K562 (cell line): ENCODE data around the gene PARD3B. TPM values are rescaled to one million over a fixed set of nuclear protein-coding genes. Genes with fewer than 3 reads are reported as not detected.

ENCODE experiments used
- ATAC-seq: fragments of 200-7000 bp; cut with Tn5 transposase; 3 replicates; pipeline ENCODE4 v1.9.1; 2020; ENCODE audit warnings: moderate library complexity
- BruUV-seq: library from RNA; stranded (reverse); fragments of 400-500 nt; replicated peaks from 2 replicates; lab custom pipeline; 2021; lab: Mats Ljungman, UMichigan
- CTCF ChIA-PET: fragments of 300-600 bp; formaldehyde crosslinking; extraction: SDS; loops from one replicate; lab custom pipeline; 2021; ENCODE audit warnings: low intra/inter-chr PET ratio; lab: Yijun Ruan, JAX
- POLR2A ChIA-PET: fragments of 300-600, 350-650 bp; sonication (Branson Sonifier 250); formaldehyde crosslinking; extraction: SDS; loops from one replicate; lab custom pipeline; 2021; ENCODE audit warnings: antibody characterized with exemption, inconsistent platforms; lab: Yijun Ruan, JAX
- DNase-seq, 4 experiments: peaks; one replicate each; pipeline versions ENCODE4 v3.0.0 to v3.0.0-alpha.2; 2011 to 2018; ENCODE audit warnings: low spot score in 3 of 4, mixed read lengths in 3 of 4; ENCODE audit errors: extremely low read depth in 1 of 4
- FAIRE-seq: peaks from 2 replicates; lab custom pipeline; 2011; peaks lifted over from hg19 to GRCh38; lab: Jason Lieb, UNC
- H2AFZ ChIP-seq: 2 replicates; pipeline ENCODE4 v1.6.0; 2011; ENCODE audit warnings: low read depth, low read length, control low read depth, inconsistent platforms
- H3K27ac ChIP-seq: fragments of 200-600 bp; 3 replicates; pipeline ENCODE4 v1.8.0; 2011; ENCODE audit warnings: low read depth, mild to moderate bottlenecking, control low read depth, inconsistent platforms, low read length, moderate library complexity, mixed read lengths; ENCODE audit errors: extremely low read depth
- H3K27me3 ChIP-seq, 2 experiments: fragments of 300-600 bp in 1 of 2; 2 replicates in 1 of 2; 3 replicates in 1 of 2; pipeline versions ENCODE4 v1.6.0 to v1.8.0; 2011; ENCODE audit warnings: inconsistent platforms in 2 of 2, low read length in 2 of 2, mild to moderate bottlenecking in 1 of 2, mixed read lengths in 1 of 2, moderate library complexity in 1 of 2; ENCODE audit not compliant: control insufficient read depth in 2 of 2, insufficient read depth in 2 of 2
- H3K36me3 ChIP-seq: fragments of 300-600 bp; 3 replicates; pipeline ENCODE4 v1.8.0; 2011; ENCODE audit warnings: mild to moderate bottlenecking, low read length, inconsistent platforms; ENCODE audit not compliant: control insufficient read depth, insufficient read depth
- H3K4me1 ChIP-seq, 2 experiments: fragments of 200-600 bp in 1 of 2; replicated peaks in 1 of 2; 2 replicates in 1 of 2; 3 replicates in 1 of 2; pipeline versions ENCODE4 v1.5.1 to v1.8.0; 2011; ENCODE audit warnings: inconsistent platforms in 2 of 2, low read length in 2 of 2, mild to moderate bottlenecking in 1 of 2, mixed read lengths in 1 of 2, moderate library complexity in 1 of 2; ENCODE audit not compliant: control insufficient read depth in 2 of 2, insufficient read depth in 2 of 2
- H3K4me2 ChIP-seq: 2 replicates; pipeline ENCODE4 v1.6.1; 2011; ENCODE audit warnings: low read length, control low read depth, inconsistent platforms, mixed read lengths; ENCODE audit not compliant: insufficient read depth
- H3K4me3 ChIP-seq: fragments of 200-600 bp; sonication (generic), shearing (Covaris generic); 2 replicates; pipeline ENCODE4 v1.5.1; 2016; ENCODE audit warnings: control low read depth, inconsistent platforms
- H3K79me2 ChIP-seq: fragments of 200-600 bp; 3 replicates; pipeline ENCODE4 v1.8.0; 2011; ENCODE audit warnings: low read length, inconsistent platforms; ENCODE audit not compliant: control insufficient read depth, insufficient read depth
- H3K9ac ChIP-seq, 2 experiments: 2 replicates each; pipeline versions ENCODE4 v1.6.0 to v1.6.1; 2011; ENCODE audit warnings: low read depth in 2 of 2, low read length in 2 of 2, control low read depth in 1 of 2, inconsistent platforms in 1 of 2, mild to moderate bottlenecking in 1 of 2, mixed read lengths in 1 of 2; ENCODE audit not compliant: insufficient read depth in 1 of 2
- H3K9me1 ChIP-seq: one replicate; pipeline ENCODE4 v1.6.0; 2011; ENCODE audit warnings: inconsistent platforms, mild to moderate bottlenecking, low read length, moderate library complexity; ENCODE audit not compliant: control insufficient read depth, insufficient read depth
- H3K9me3 ChIP-seq: replicated peaks from 2 replicates; pipeline ENCODE4 v1.5.1; 2011; ENCODE audit warnings: low read depth, low read length, inconsistent platforms; ENCODE audit not compliant: control insufficient read depth, insufficient read depth
- H4K20me1 ChIP-seq: replicated peaks from 2 replicates; pipeline ENCODE4 v1.6.1; 2011; ENCODE audit warnings: low read length, inconsistent platforms, mixed read lengths; ENCODE audit not compliant: control insufficient read depth, insufficient read depth
- CXXC5 ChIP-seq: fragments of 250-450 bp; sonication (Bioruptor Pico); IDR thresholded peaks from 2 replicates; pipeline ENCODE4 v1.8.0; 2022; ENCODE audit warnings: inconsistent platforms, mild to moderate bottlenecking, moderate library complexity
- HNRNPL ChIP-seq: fragments of 200-400 bp; formaldehyde crosslinking; IDR thresholded peaks from 2 replicates; pipeline ENCODE4 v1.6.1; 2017; ENCODE audit warnings: low read depth, mild to moderate bottlenecking, low read length
- KDM5B ChIP-seq: fragments of 200-600 bp; sonication (generic); IDR thresholded peaks from 2 replicates; pipeline ENCODE4 v1.6.1; 2012; ENCODE audit warnings: low read depth, mild to moderate bottlenecking, moderate library complexity, low read length, control low read depth, inconsistent platforms; ENCODE audit not compliant: insufficient replicate concordance
- KLF13 ChIP-seq: fragments of 450-650 bp; IDR thresholded peaks from 2 replicates; pipeline ENCODE4 v1.6.1; 2016; ENCODE audit warnings: missing genetic modification characterization, low read depth, mild to moderate bottlenecking, missing compliant biosample characterization, moderate library complexity, borderline replicate concordance
- MAX ChIP-seq: sonication (generic); formaldehyde crosslinking; IDR thresholded peaks from 2 replicates; pipeline ENCODE4 v1.9.0; 2022; ENCODE audit warnings: mild to moderate bottlenecking, missing genetic modification reagents
- MED1 ChIP-seq: sonication (generic); formaldehyde crosslinking; IDR thresholded peaks from 2 replicates; pipeline ENCODE4 v1.8.1; 2023; ENCODE audit warnings: missing genetic modification reagents, borderline replicate concordance
- MTF1 ChIP-seq: fragments of 250-450 bp; sonication (Bioruptor Pico); IDR thresholded peaks from 2 replicates; pipeline ENCODE4 v1.9.0; 2021; ENCODE audit warnings: moderate library complexity, mild to moderate bottlenecking, inconsistent platforms, borderline replicate concordance
- MXD1 ChIP-seq: fragments of 250-450 bp; sonication (Bioruptor Pico); IDR thresholded peaks from 2 replicates; pipeline ENCODE4 v1.8.0; 2021; ENCODE audit warnings: borderline replicate concordance, mild to moderate bottlenecking, moderate library complexity; ENCODE audit not compliant: poor library complexity, severe bottlenecking
- PCBP1 ChIP-seq: fragments of 200-400 bp; formaldehyde crosslinking; IDR thresholded peaks from 2 replicates; pipeline ENCODE4 v1.6.1; 2018; ENCODE audit warnings: mild to moderate bottlenecking, low read depth, low read length; ENCODE audit not compliant: poor library complexity, severe bottlenecking
- POLR2A ChIP-seq: fragments of 450-650 bp; conservative IDR thresholded peaks from 2 replicates; pipeline ENCODE4 v1.6.1; 2016
- PREB ChIP-seq: sonication (generic); formaldehyde crosslinking; IDR thresholded peaks from 2 replicates; pipeline ENCODE4 v1.8.1; 2023; ENCODE audit warnings: mild to moderate bottlenecking, missing genetic modification reagents
- SIN3A ChIP-seq, 2 experiments: fragments of 150-350 bp in 1 of 2; IDR thresholded peaks; 2 replicates each; pipeline ENCODE4 v1.6.1; 2011 to 2016; ENCODE audit warnings: borderline replicate concordance in 2 of 2, low read depth in 2 of 2, low read length in 2 of 2, mild to moderate bottlenecking in 2 of 2, moderate library complexity in 2 of 2; ENCODE audit not compliant: control insufficient read depth in 1 of 2
- YBX1 ChIP-seq: fragments of 450-650 bp; IDR thresholded peaks from 2 replicates; pipeline ENCODE4 v1.7.1; 2016; ENCODE audit warnings: mild to moderate bottlenecking
- WGBS: fragments of 100-300 bp; shearing (Covaris generic); methylation state at CpG from one replicate; pipeline ENCODE4 v1.1.6; 2016; ENCODE audit warnings: low coverage, mixed read lengths; ENCODE audit not compliant: insufficient coverage; ENCODE audit errors: missing lambda C conversion rate; 5-methylcytosine and 5-hydroxymethylcytosine counted together
- in situ Hi-C: fragments of 300-500 bp; cut with MboI; formaldehyde crosslinking; loops from 4 replicates; pipeline ENCODE4 v1.15.0; 2018; ENCODE audit warnings: inconsistent platforms, mixed read lengths
- intact Hi-C: fragments of 100-400 bp; cut with micrococcal nuclease; formaldehyde crosslinking; loops from 2 replicates; pipeline ENCODE4 v1.14.2; 2022
- polyA plus RNA-seq, 8 experiments: library from polyadenylated mRNA; depleted of rRNA in 4 of 8; stranded (reverse) in 5 of 8; unstranded in 3 of 8; fragments of >200 nt; fragmentation: Nextera tagmentation in 2 of 8; fragmentation: Illumina TruSeq in 1 of 8; extraction: Ambion mirVana in 2 of 8; extraction: Trizol in 1 of 8; gene quantifications; 2 replicates each; pipeline versions ENCODE4 v1.2.1 to v1.2.3, GENCODE V29; 2011 to 2014; ENCODE audit warnings: inconsistent platforms in 1 of 8, missing spikeins in 1 of 8
- total RNA-seq, 7 experiments: library from RNA; depleted of rRNA in 6 of 7; stranded (reverse); fragments of >200 nt in 6 of 7; fragmentation: Illumina TruSeq in 2 of 7; extraction: Trizol in 2 of 7; gene quantifications; 2 replicates each; pipeline versions ENCODE4 v1.2.1 to v1.2.3, GENCODE V29; 2011 to 2021; ENCODE audit warnings: low replicate concordance in 1 of 7

The PARD3B gene
- total and polyA plus RNA-seq, 9 of the 15 experiments (the other 6 are each of a cell fraction or from before 2014, with no cell fraction given): 0.15 to 3.0 (median 1.1) TPM

- Histone ChIP-seq H3K4me2 (no peak overlapping the region), H3K27ac (no peak overlapping the region)
- ChIA-PET POLR2A (interaction anchor here (0.6 kb wide), 1 partner anchor 110 kb away, joined by 3 read pairs; no protein-coding TSS in a partner anchor), CTCF (no interaction called here)
- TF ChIP-seq SIN3A (IDR thresholded peaks at IDR 0.05; ENCODE audit: borderline replicate concordance in 2 of 2, control insufficient read depth in 1 of 2, low read depth in 2 of 2, low read length in 2 of 2): no peak
- TF ChIP-seq PCBP1: no peak
- TF ChIP-seq, all 486 proteins: peak for 0
- no TSS peak for BruUV-seq
- no peaks in the 10 kb centered on the region for H4K20me1 ChIP-seq
- no peaks in the 10 kb centered on the region for H3K79me2 ChIP-seq
- no peak overlapping the region for H3K4me3 ChIP-seq
- FAIRE-seq (no peak), DNase-seq (no peak), ATAC-seq (no peak)
- no peaks in the 10 kb centered on the region for H3K4me1 ChIP-seq
- intact Hi-C loops (no loop called here), in situ Hi-C loops (no loop called here)
- H3K9me3 ChIP-seq: no peaks in the 10 kb centered on the region
- 0% methylated on average over 3 of the region's 3 CpGs for WGBS
- H3K9me1 ChIP-seq: no peaks in the 10 kb centered on the region
- H2AFZ ChIP-seq: no peak overlapping the region
- no peaks in the 10 kb centered on the region for H3K36me3 ChIP-seq
- H3K9ac ChIP-seq: no peak overlapping the region
- H3K27me3 ChIP-seq: no peaks in the 10 kb centered on the region
These were observed 862.7 kb downstream of the PARD3B start for GRCh38 chr2:205407984-205408383.

- no peak overlapping the region for H3K4me3 ChIP-seq
- in situ Hi-C loops: no loop called here
- no TSS peak for BruUV-seq
- DNase-seq: no peak
- ChIA-PET POLR2A (no interaction called here), CTCF (no interaction called here)
- intact Hi-C loops: no loop called here
- no peaks in the 10 kb centered on the region for H4K20me1 ChIP-seq
- TF ChIP-seq HNRNPL (no peak), PREB (CRISPR knock-in tag) (no peak), KDM5B (no peak), KLF13 (tag) (no peak), MED1 (no peak), YBX1 (no peak), MXD1 (CRISPR knock-in tag) (no peak), MTF1 (CRISPR knock-in tag) (no peak), CXXC5 (no peak), POLR2A (no peak), MAX (no peak)
- no peak overlapping the region for H3K4me2 ChIP-seq
- no peaks in the 10 kb centered on the region for H3K9me1 ChIP-seq
- H3K36me3 ChIP-seq: no peaks in the 10 kb centered on the region
- H3K79me2 ChIP-seq: no peaks in the 10 kb centered on the region
- H2AFZ ChIP-seq: no peak overlapping the region
- no peaks in the 10 kb centered on the region for H3K9me3 ChIP-seq
- ATAC-seq: no peak
- no peak overlapping the region for H3K9ac ChIP-seq
- H3K4me1 ChIP-seq: no peaks in the 10 kb centered on the region
- FAIRE-seq: no peak
- no peaks in the 10 kb centered on the region for H3K27me3 ChIP-seq
- no peak overlapping the region for H3K27ac ChIP-seq
These were observed 863.4 kb downstream of the PARD3B start for GRCh38 chr2:205408696-205409095.
